NOMO-1 (cell line): ENCODE results near the gene DNAJC16.

Experiments
- DNase-seq, 2 experiments: peaks; one replicate each; lab custom pipeline; 2025; ENCODE audit not compliant: unreplicated experiment in 2 of 2; lab: John Stamatoyannopoulos, UW

The DNAJC16 gene

DNA sequence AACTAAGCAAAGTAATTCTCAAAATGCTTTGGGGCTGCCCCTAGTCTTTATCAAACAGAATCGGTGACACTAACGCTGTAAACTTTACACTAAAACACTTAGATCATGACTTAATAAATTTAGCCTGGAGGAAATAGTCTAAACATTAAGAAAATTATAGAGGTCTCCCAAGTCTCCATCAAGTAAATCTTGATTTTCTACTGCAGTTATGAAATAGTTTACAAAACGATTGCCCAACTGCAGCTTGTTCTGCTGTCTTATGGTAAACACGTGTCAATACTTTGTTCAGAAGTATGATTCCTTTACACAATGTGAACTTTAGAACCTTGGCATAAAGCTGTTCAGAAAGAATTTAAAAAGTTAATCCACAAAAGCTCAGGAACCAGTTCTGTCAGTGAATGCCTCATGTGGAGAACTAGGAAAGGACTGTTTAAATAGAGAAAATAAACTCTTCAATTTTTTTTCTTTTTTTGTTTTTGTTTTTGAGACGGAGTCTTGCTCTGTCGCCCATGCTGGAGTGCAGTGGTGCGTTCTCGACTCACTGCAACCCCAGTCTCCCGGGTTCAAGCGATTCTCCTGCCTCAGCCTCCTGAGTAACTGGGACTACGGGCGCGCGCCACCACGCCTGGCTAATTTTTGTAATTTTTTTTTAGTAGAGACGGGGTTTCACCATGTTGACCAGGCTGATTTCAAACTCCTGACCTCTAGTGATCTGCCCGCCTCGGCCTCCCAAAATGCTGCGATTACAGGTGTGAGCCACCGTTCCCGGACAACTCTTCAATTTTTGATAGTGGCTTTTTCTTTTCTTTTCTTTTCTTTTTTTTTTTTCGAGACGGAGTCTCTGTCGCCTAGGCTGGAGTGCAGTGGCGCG is 92.2 kb downstream of the DNAJC16 start:
- DNase-seq: peak in 1 of 2 experiments; percentile 60

DNA sequence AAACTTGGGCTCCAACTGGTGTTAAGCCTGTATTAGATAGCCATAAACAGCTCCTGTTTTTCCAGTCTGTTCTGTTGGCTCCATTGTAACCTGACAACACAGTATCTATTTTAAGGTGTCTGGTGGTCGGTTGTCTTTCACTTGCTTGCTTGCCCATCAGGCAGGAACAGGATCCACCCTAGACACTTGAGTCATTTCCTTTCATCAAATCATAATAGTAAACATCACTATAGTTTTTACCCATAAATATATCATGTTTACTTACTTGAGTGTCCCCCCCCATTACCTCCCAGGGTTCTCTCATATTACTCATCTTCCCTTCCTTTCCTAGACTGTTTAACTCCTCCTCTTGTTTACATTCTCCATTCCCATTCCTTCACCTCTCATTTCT is 93.5 kb downstream of the DNAJC16 start:
- DNase-seq: no peak

DNA sequence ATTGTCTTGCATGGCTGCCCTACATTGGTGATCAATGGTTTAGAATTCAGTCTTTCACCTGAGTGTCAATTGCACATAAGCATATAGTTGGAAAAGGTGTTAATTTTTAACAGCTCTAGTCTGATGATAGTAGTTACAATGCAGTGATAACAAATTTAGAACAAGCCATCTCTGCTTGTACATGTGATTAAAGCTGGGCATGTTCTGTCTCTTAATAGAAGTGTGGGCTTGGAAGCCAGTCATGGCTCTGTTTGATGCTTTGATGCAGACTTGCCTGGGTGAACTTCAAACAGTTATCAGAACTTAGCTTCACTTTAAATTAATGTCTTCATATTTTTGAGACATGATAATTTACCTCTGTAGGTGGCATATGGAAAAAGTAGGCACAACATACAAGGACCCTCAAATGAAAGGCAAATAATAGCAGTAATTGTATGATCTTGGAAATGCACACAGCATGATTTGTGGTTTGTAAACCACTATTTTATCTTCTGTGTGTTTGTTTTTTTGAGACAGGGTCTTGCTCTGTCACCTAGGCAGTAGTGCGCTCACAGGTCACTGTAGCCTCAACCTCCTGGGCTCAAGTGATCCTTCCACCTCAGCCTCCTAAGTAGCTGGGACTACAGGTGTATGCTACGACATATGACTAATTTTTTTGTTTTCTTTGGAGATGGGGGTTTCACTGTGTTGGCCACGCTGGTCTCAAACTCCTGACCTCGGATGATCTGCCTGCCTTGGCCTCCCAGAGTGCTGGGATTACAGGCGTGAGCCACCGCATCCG is 94.4 kb downstream of the DNAJC16 start:
- no peak for DNase-seq

DNA sequence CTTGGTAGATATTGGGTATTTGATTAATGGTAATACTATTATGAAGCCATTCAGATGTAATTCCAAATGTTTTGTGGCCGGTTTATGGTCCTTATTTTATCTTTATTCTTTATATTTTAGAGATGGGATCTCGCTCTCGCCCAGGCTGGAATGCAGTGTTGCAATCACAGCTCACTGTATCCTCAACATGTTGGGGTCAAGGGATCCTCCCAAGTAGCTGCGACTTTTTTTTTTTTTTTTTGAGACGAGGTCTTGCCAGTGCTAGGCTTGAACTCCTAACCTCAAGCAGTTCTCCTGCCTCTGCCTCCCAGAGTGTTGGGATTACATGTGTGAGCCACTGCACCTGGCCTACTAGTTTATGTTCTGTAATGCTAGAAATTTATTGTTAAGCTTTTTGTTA is 95.3 kb downstream of the DNAJC16 start:
- no peak for DNase-seq

DNA sequence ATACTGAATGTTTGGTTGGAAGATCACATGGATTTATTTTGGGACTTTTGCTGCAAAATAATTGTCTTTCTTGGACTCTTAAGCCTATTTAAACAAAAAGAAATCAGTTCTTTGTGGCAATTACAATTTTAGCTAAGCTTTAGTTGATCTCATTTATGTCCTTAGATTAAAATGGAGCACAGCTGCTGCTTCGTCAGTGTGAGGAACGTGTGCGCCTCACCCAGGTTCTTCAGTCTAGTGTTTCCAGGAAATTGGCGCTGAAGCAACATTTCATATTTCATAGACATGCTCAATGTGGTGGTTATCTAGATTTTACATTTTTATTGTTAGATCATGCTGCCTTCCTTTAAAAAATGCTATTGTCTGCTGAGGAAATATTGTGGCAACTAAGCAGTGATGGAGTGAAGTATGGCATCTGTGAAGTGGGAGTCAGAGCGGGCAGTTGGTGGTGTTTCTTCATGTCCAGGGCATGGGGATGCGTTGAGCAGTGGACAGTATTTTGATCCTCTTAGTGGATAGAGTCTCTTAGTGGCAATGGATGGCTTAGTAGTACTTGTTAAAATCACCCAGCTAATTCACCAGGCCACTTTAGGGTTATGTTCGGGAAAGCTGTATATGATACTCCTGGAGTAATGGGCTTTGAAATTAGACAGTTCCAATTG is 96.2 kb downstream of the DNAJC16 start:
- no peak for DNase-seq

DNA sequence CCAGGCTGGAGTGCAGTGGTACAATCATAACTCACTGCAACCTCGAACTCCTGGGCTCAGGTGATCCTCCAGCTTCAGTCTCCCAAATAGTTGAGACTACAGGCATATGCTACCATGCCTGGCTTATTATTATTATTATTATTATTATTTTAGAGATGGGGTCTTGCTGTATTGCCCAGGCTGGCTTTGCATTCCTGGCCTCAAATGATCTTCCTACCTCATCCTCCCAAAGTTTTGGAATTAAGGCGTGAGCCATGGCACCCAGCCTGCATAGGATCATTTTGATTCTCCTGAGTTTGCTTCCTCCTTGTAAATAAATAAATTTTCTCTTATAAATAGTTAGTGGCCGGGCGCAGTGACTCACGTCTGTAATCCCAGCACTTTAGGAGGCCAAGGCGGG is 96.8 kb downstream of the DNAJC16 start:
- DNase-seq: no peak

DNA sequence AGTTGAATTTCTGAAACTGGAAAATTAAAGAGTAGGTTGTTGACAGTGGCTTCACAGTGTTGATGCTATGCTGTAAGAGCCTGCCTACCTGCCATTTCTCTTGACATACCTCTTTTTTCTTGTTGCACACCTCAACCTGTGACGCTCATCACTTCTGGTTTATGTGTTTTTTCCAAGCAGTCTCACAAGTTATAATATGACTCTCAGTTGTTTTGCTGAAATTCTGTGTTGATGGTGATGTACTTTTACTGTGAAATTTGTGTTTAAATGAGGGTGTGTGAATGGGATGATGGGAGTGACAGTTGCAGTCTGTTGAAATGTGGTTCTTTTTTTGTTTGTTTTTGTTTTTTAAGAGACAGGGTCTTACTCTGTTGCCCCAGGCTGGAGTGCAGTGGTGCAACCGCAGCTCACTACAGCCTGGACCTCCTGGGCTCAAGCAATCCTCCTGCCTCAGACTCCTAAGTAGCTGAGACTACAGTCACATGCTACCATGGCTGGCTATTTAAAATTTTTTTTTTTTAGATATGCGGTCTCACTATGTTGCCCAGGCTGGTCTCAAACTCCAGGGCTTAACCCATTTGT is 97.6 kb downstream of the DNAJC16 start:
- no peak for DNase-seq

DNA sequence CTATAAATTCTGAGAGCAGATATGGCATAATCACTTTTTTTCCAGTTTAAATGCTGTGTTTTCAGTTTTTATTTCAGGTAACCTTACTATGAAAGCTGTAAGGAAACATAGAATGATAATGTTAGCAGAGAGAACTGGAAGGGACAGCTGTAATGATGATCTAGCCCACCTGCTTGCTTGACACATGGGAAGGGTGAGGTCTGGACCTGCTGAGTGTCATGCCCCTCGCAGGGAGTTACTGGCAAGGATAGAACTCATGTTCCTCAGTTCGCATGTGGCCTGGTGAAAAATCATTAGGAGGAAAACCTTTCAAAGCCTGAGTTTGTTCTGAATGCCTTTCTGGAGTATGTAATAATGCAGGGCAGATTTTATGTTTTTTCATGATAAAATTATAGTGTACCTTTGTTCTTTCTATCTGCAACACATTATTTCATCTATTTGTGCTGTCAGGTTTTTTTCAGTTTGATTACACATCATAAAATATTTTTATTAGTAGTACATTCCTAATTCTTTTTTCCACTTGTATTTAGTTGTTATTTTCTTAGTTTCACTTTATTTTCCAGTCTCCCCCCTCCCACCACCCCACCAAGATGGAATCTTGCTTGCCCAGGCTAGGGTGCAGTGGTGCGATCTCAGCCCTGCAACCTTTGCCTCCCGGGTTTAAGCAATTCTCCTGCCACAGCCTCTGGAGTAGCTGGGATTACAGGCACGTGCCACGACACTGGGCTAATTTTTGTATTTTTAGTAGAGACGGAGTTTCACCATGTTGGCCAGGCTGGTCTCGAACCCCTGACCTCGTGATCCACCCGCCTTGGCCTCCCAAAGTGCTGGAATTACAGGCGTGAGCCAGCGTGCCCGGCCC is 98.6 kb downstream of the DNAJC16 start:
- no peak for DNase-seq
